Measurements from ENCODE around the gene RALGPS1.

DNA sequence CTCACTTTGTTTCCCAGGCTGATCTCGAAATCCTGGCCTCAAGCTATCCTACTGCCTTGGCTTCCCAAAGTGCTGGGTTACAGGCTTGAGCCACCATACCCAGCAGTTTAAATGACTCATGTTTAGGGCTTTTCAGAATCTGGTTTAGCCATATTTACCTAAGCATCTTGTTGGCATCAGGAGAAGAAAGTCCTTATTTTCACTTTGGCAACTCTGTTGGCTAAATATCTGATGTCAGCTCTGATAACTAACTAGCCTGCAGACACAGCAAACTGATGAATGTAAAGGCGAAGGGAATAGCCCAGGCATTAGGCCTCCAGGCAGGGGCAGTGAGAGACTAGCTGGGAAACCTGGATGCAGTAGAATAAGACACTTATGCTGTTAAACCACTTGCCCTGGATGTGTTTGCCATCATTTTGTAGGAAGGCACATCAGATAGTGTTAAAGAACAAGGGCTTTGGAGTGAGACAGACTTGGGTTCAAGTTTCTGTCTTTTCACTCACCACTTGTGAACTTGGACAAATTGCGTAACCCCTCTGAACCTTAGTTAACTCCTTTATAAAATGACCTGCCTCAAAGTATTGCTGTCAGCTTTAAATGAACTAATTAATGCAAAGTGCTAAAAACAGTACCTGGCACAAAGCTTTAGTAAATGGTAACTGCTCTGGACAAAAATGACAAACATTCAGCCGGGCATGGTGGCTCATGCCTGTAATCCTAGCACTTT is 315.3 kb downstream of the RALGPS1 start:
- TF ChIP-seq, protein P1, sequence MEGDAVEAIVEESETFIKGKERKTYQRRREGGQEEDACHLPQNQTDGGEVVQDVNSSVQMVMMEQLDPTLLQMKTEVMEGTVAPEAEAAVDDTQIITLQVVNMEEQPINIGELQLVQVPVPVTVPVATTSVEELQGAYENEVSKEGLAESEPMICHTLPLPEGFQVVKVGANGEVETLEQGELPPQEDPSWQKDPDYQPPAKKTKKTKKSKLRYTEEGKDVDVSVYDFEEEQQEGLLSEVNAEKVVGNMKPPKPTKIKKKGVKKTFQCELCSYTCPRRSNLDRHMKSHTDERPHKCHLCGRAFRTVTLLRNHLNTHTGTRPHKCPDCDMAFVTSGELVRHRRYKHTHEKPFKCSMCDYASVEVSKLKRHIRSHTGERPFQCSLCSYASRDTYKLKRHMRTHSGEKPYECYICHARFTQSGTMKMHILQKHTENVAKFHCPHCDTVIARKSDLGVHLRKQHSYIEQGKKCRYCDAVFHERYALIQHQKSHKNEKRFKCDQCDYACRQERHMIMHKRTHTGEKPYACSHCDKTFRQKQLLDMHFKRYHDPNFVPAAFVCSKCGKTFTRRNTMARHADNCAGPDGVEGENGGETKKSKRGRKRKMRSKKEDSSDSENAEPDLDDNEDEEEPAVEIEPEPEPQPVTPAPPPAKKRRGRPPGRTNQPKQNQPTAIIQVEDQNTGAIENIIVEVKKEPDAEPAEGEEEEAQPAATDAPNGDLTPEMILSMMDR (IDR thresholded peaks at IDR 0.05): no peak
- TF ChIP-seq POLR2A (IDR thresholded peaks at IDR 0.05) (no peak), EP300 (IDR thresholded peaks at IDR 0.05) (no peak)

All from tibial nerve (tissue), 4 donors.